ENCODE results near the gene APBB2. TPM values are rescaled to one million over a fixed set of nuclear protein-coding genes. Genes with fewer than 3 reads are reported as not detected.

APBB2 gene
- total RNA-seq, 3 donors from 2014 or later (not counting 1 experiment from before 2014, with no cell fraction given), result 0.38 to 0.48 TPM; not detected in 1

- Mint-ChIP-seq H3K36me3 (peaks cover 16% of the 10 kb centered on the region), H3K4me3 (no peak overlapping the region), H3K4me1 (peaks cover 4 to 7% of the 10 kb centered on the region in 2 donors), H3K27ac (no peak overlapping the region), H3K27me3 (ENCODE audit: low read depth in 2 of 2) (peaks cover 31 to 41% of the 10 kb centered on the region in 2 donors), H3K9me3 (peaks cover 0 to 2% of the 10 kb centered on the region in 2 donors)
- H3K36me3 ChIP-seq (ENCODE audit: control insufficient read depth, insufficient read depth, low read length), result no peaks in the 10 kb centered on the region
- H3K9me3 ChIP-seq (ENCODE audit: control insufficient read depth, insufficient read depth, low read length), result no peaks in the 10 kb centered on the region
- no peak for ATAC-seq
- H3K4me3 ChIP-seq (ENCODE audit: low read length), result no peak overlapping the region
- DNase-seq, result no peak
- H3K27ac ChIP-seq (ENCODE audit: low read length), result no peak overlapping the region
- WGBS (ENCODE audit: insufficient coverage), result 58% methylated on average over 5 of the region's 5 CpGs
- intact Hi-C loops (cut with micrococcal nuclease), result no loop called here
- H3K27me3 ChIP-seq (ENCODE audit: control insufficient read depth, insufficient read depth, low read length), result peaks cover 5% of the 10 kb centered on the region
- peaks cover 7% of the 10 kb centered on the region for H3K4me1 ChIP-seq (ENCODE audit: control insufficient read depth, insufficient read depth, low read length)
- TF ChIP-seq, protein P1, sequence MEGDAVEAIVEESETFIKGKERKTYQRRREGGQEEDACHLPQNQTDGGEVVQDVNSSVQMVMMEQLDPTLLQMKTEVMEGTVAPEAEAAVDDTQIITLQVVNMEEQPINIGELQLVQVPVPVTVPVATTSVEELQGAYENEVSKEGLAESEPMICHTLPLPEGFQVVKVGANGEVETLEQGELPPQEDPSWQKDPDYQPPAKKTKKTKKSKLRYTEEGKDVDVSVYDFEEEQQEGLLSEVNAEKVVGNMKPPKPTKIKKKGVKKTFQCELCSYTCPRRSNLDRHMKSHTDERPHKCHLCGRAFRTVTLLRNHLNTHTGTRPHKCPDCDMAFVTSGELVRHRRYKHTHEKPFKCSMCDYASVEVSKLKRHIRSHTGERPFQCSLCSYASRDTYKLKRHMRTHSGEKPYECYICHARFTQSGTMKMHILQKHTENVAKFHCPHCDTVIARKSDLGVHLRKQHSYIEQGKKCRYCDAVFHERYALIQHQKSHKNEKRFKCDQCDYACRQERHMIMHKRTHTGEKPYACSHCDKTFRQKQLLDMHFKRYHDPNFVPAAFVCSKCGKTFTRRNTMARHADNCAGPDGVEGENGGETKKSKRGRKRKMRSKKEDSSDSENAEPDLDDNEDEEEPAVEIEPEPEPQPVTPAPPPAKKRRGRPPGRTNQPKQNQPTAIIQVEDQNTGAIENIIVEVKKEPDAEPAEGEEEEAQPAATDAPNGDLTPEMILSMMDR (IDR thresholded peaks at IDR 0.05), result no peak
These were observed 44.4 kb upstream of the APBB2 start for GRCh38 chr4:41258783-41259182.

- peaks cover 31 to 42% of the 10 kb centered on the region in 2 donors for H3K27me3 Mint-ChIP-seq (ENCODE audit: low read depth in 2 of 2)
- peaks cover 7% of the 10 kb centered on the region for H3K4me1 ChIP-seq (ENCODE audit: control insufficient read depth, insufficient read depth, low read length)
- intact Hi-C loops (cut with micrococcal nuclease), result no loop called here
- no peaks in the 10 kb centered on the region for H3K9me3 ChIP-seq (ENCODE audit: control insufficient read depth, insufficient read depth, low read length)
- H3K27ac Mint-ChIP-seq, result no peak overlapping the region
- H3K4me3 Mint-ChIP-seq, result peak overlapping the region; percentile 70
- 9% methylated on average over 10 of the region's 11 CpGs for WGBS (ENCODE audit: insufficient coverage)
- H3K9me3 Mint-ChIP-seq, result peaks cover 0 to 2% of the 10 kb centered on the region in 2 donors
- H3K4me1 Mint-ChIP-seq, result peaks cover 4 to 7% of the 10 kb centered on the region in 2 donors
- H3K27ac ChIP-seq (ENCODE audit: low read length), result no peak overlapping the region
- no peaks in the 10 kb centered on the region for H3K36me3 ChIP-seq (ENCODE audit: control insufficient read depth, insufficient read depth, low read length)
- TF ChIP-seq, protein P1 (IDR thresholded peaks at IDR 0.05), result no peak
- H3K27me3 ChIP-seq (ENCODE audit: control insufficient read depth, insufficient read depth, low read length), result peaks cover 5% of the 10 kb centered on the region
- peaks cover 16% of the 10 kb centered on the region for H3K36me3 Mint-ChIP-seq
- no peak overlapping the region for H3K4me3 ChIP-seq (ENCODE audit: low read length)
- no peak for DNase-seq
- no peak for ATAC-seq
These were observed 43.6 kb upstream of the APBB2 start for GRCh38 chr4:41257906-41258305.

- Mint-ChIP-seq H3K9me3 (peaks cover 0 to 2% of the 10 kb centered on the region in 2 donors), H3K4me3 (peak overlapping the region; percentile 70), H3K4me1 (peaks cover 4 to 7% of the 10 kb centered on the region in 2 donors), H3K27me3 (ENCODE audit: low read depth in 2 of 2) (peaks cover 31 to 42% of the 10 kb centered on the region in 2 donors), H3K36me3 (peaks cover 16% of the 10 kb centered on the region), H3K27ac (no peak overlapping the region)
- Histone ChIP-seq H3K36me3 (ENCODE audit: control insufficient read depth, insufficient read depth, low read length) (no peaks in the 10 kb centered on the region), H3K27me3 (ENCODE audit: control insufficient read depth, insufficient read depth, low read length) (peaks cover 5% of the 10 kb centered on the region), H3K9me3 (ENCODE audit: control insufficient read depth, insufficient read depth, low read length) (no peaks in the 10 kb centered on the region), H3K4me3 (ENCODE audit: low read length) (no peak overlapping the region), H3K27ac (ENCODE audit: low read length) (no peak overlapping the region), H3K4me1 (ENCODE audit: control insufficient read depth, insufficient read depth, low read length) (peaks cover 7% of the 10 kb centered on the region)
- intact Hi-C loops (cut with micrococcal nuclease), result no loop called here
- DNase-seq, result peak in 1 of 2 donors; percentile 5
- TF ChIP-seq, protein P1 (IDR thresholded peaks at IDR 0.05), result no peak
- peak in 1 of 3 donors; percentile 42 for ATAC-seq
- 2% methylated on average over 69 of the region's 69 CpGs for WGBS (ENCODE audit: insufficient coverage)
These were observed 43.0 kb upstream of the APBB2 start for GRCh38 chr4:41257257-41257901.

Measured in natural killer cell (primary cell).